HG03457 (cell line): Measurements from ENCODE around the gene PARD3B.

Experiments
- ATAC-seq: cut with Tn5 transposase; IDR thresholded peaks from one replicate; pipeline ENCODE4 v1.9.1; 2021; ENCODE audit warnings: moderate number of reproducible peaks; ENCODE audit not compliant: unreplicated experiment

PARD3B gene

DNA sequence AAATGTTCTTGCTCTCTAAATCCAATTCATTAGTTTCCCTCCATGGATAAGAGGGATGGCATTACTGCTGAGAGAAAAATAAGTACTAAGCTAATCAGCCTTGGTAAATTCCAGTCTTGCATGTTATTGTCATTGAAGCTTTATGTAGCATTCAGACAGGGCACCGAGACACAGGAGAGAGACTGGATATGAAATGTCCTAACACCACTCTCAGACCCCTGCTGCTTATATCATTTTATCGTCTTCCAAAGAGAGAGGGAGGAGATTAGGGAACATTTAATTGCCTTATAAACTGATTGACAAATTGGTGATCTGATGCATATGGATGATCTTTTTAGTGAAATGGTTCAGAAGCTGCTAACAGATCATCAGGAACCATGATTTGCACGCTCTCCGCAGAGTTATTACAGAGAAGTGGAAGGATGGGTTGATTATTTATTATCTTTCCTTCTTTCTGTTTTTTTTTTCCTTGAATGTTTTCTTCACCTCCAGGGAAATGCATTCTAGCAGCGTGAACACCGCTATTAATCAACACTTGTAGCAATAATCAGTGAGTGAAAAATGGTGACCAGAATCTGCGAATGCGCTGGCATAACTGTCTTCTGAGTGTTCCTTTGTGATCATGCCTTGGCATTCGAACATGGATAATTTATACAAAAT, 986.3 kb downstream of the PARD3B start:
- ATAC-seq = no peak

DNA sequence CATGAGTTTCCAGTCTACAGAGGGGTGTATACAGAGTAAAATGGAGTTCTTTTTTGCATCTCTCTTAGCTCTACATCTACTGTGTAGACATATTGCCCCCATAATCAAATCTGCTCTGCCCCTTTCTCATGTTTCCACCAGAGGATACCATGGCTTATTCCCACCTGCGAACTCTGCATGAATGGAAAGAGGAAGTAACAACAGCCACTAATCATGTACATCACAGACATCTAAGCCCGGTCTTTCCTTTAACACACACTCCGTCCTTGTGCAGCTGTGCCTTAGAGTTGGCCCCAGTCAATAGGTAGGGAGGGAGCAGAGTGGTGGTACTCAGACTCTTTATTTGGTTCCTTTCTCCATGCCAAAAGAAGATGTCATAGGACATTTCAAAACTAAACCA, 989.7 kb downstream of the PARD3B start:
- ATAC-seq = no peak

DNA sequence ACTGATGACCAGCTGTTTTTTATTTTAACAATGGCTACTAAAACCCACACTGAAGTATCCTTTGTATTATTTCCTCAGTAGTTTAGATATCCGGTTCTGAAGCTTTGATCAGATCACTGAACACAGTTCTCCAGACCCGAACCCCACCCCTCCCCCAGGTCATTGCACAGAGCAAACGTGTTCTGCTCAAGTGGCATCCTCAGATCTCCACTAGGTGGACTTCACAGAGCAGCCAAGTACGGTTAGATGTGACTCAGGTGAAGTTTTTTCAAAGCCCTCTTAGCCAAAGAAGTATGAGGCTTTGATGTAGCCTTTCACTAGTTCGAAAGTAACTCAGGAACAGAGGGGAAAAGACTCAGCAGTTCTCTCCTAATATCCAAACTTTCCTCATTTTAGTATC, 994.3 kb downstream of the PARD3B start:
- ATAC-seq = no peak

DNA sequence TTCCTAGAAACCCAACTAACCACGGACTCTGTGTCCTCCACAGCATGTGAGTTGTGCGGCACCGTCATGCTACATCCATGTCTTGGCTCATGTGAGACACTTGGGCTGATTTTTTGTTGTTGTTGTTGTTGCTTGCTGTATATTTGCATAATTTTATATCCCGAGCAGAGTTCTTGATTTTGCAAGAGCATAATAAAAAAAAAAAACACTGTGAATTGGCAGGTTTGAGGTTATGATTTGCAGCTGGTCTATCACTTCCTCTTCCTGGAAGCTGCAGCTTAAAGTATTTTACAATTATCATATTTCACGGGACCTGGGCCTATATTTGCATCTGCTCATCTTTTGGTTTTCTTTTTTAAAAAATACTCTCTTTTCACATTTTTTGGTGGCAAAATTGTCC, 994.8 kb downstream of the PARD3B start:
- ATAC-seq = no peak

DNA sequence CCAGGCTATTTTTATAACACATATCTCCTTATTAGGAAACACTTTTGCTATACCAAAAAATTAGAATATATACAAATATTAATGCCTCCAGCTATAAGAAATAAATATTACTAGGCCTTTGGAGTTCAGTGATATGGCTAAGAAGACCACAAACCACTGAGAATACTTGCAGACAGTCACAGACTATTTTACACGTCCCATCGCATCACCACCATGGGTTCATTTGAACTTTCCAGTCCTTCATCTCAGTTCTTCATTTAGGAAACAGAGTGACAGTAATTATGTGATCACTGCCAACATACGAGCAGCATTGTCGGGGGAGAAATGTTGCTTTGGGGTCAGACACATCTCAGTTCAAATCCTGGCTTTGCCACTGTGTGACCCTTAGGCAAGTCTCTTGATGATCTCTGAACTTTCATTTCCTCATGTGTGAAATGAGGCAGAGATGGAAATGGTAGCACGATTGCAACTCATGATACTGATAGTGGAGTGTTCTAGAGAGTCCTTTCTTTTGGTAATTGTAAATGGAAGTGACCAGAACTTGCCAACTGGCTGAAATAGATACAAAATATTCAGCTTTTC, 998.1 kb downstream of the PARD3B start:
- no peak for ATAC-seq

DNA sequence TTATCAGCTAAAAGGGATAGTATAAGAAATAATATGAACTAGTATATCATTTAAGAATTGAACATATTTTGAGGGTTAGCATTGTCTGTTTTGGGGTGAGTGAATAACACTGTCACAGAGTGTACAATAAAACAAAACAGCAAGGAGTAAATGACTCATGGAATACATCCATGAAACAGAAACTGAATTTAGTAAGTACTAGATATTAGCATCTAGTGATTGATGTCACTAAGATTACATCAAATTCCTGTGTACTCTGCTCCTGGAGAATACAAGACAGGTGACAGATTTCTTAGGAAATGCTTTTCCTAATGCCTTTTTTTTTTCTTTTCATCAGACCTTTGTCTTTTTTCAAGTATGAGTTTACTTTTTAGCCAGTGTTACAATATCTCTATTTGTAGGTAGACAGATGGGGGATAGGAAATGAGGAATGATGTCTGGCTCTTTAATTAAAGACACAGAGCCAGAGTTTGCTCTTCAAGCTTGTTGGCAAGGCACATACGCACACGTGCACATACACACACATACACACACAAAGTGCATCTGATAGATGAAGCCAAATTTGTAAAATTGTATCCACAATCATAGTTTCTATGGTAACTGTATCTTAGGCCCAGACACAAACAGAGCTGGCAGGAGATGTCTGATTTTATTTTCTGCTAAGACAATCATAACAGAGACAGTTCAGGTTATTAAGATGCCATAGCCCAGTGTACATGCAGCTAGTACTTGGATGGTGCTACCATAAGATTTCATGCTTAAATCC, 998.8 kb downstream of the PARD3B start:
- ATAC-seq = no peak

DNA sequence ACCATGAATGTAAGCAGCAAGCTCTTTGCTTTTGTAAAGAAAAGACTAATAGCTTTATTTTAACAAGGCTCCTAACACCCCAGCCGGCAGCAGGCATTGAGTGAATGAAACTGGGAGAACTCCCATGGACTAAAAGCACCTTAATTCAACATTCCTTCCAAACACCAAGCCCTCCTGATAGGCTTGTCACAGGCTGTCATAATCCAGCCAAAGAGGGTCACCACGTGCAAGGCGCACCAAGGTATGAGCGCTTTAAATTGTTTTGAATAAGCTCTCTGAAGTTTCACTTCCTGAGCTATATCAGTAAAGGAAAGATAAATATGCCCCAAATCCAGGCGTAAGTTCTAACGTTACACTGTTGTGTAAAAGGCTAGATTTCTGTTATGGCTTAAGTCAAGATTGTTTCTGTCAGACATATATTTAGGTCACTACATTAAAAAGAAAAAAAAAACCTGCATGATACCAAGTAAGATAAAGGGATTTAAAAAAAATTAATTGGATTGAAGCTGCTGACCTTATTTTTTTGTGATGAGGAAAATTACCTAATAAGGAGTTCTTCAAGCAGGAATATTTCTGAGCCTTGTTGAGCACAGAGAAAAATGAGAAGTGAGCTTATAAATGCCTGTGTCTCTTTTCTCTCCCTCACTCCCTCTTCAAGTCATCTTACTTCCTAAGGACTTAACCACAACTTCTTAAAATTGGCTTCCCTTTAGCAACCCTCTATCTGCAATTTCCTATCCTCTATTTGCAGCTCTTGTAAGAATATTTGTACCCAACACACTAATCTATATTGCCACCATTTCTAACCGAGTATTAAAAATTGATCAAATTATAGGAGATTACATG, 1000.9 kb downstream of the PARD3B start:
- ATAC-seq = no peak

DNA sequence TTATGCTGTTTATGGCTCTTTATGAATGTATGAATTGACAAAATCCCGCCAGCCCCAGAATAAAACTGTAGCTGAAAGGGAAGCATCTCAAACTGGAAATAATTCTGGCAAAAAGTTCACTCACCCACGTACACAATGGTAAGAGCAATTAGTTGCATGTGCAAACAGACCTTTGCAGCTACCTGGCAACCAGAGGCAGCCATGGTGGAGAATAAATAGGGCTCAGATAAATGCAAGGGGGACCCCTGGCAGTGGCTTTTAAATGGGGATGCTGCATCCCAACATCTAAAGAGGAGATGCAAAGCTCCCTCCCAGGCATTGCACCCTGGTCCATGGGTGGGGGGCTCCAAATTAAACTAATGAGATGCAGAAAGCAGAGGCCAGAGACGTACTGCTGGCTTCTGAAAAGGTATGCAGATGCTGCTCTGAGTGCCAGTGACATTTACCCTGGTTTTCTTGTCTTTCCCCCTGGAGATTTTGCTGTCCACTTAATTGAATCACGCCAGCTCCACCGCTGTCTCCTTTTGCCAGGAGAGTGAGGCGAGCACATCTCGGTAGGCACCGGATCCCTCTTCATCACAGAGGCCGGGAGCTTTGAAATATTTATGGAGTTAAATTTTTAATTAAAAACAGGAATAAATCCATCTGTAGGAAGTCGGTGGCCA, 1010.4 kb downstream of the PARD3B start:
- ATAC-seq = no peak

DNA sequence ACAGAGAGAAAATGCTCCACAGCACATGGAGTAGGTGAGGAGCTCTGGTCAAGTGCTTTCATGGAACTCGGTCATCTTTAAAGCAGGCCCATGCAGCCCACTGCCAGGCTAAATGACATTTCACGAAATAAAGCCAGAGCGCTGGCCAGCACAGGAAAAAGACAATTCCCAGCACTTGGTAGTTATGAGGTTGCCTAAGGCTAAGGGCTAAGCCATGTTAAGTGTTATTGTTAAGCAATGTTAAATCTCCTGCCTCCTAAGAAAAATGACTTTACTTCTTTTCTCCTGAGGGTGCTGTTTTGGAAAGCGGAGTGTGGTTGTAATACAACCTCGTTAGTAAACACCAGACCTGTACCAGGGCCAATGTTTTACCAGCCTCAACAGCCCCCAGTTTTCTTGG, 1011.1 kb downstream of the PARD3B start:
- ATAC-seq = no peak

DNA sequence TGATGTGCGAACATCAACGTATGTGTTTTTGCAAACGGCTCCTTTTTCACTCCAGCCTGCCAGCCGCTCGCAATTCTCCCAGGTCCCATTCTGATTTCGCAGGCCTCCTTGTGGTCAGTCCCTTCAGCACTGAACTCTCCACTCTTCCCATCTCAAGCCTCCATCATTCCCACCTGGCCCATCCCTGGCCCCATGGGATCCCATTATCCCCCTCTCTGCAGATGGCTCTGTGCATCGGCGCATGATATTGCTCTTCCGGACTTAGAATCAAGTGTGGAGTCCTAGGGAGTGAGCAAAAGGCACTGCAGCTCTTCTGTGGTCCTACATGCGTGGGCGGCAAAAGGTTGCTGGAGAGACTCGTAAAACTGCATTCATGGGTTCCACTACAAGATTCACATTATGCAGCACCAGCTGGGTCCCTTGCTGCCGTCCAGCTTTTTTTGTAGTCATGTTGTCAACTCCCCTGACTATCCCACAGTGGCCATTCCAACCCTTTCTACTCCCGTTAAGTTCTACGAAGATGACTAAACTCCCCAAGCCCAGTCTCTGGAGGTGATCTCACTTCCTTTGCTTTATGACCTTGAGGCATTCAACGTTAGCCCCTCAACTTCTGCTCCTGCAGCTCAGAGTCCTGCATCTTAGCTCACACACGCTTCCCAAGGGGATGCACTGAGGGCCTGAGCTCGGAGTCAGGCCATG, 1011.7 kb downstream of the PARD3B start:
- no peak for ATAC-seq

DNA sequence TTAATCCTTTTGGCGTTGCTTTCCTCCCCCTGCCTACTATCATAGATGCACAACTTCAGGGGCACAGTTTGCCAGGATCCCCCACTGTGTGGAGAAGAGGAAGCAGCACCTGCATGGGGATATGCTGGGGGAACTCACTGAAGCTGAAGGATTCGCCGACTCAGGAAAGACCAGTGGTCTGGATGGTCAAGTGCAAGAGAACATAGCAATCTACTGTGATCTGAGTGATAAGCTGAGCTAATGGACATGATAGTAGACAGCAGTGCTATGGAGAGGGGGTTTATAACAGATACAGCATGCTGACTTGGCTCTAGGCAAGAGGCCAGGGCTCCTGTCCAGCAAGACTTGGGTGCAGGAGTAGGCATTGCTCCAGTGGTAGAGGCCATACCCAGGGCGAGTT, 1012.6 kb downstream of the PARD3B start:
- ATAC-seq = no peak

DNA sequence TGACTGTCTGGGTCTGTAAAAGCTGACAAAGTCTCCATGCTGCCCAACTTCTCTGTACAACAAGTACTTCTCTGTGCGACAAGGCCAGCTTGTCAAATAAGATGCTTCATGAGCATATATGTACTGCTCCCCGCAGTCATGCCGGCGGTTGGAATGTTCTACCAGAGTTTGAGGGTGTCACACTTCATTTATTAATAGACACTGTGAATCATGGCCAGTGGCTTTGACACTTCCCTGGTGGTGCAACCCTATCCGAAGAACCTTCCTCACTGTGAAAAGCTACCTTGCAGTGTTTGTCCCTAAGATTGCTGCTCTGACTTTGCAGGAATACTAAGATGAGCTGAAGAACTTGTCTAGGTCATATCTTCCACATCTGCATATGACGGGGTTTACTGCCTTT, 1016.2 kb downstream of the PARD3B start:
- ATAC-seq = no peak

DNA sequence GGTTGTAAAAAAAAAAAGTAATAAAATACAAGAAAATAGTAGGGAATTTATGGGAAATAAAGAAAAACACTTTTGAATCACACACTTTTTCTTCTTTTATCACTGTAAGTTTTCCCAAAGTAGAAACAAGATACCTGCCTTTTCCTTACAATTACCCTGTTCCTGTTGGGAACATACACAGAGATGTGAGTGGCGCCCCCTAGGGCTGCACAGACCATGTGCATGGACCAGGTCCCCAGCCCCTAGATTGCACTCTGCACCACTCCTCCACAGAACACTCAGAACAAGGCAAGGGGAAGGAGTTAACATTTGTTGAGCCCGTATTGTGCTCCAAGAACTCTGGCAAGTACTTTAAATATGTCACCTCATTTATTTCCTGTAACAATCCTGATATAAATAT, 1018.4 kb downstream of the PARD3B start:
- no peak for ATAC-seq

DNA sequence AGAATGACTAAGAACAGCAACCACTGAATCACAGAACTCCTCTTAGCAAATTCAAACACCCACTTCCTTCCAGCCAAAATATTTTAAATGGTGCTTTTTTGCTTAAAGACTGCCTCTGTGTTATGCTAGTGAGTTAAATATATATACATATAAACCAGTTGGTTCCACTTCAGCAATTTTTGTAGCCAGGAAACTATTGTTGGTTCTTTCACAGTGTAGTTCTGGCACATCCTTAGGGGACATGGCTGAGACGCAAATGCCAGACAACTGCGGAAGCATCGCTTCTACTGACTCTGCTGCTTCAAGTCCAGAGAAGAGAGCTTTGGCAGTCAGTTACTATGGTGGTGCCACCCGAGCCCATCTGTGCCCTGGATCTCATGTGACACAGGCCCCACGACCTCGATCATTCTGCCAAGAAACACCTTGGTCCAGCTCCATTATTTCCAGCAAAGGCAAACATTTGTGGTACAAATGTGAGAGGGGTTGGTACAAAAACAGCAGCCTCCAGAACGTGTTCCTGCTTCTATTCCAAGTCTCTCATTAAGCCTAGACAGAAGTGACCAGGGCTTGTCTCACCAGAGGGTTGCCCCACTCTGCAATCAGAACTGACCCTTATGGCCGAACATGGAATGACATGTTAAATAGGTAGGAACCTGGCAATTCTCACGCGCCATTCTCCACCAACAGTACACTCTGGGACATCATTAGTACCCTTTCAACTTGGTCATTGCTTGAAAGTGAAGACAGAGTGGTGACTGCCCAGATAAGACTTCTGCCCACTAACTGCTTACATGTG, 1019.3 kb downstream of the PARD3B start:
- ATAC-seq = no peak

DNA sequence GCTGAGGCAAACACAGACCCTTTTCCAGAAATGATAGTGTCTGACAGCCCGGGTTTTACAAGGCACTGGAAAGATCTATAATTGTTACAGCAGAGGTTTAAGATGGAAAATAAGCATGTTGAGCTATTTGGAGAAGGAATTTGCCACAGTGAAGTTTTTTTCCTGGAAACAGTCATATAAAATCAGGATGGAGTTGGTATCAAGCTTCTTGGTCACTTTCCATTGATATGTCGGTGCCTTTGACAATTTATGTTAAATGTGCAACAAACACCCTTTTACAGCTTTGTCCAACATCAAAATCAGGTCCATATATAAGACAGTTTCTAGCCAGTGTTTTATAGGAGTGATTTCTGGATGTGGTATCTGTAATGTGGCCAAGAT, 1019.9 kb downstream of the PARD3B start:
- no peak for ATAC-seq

DNA sequence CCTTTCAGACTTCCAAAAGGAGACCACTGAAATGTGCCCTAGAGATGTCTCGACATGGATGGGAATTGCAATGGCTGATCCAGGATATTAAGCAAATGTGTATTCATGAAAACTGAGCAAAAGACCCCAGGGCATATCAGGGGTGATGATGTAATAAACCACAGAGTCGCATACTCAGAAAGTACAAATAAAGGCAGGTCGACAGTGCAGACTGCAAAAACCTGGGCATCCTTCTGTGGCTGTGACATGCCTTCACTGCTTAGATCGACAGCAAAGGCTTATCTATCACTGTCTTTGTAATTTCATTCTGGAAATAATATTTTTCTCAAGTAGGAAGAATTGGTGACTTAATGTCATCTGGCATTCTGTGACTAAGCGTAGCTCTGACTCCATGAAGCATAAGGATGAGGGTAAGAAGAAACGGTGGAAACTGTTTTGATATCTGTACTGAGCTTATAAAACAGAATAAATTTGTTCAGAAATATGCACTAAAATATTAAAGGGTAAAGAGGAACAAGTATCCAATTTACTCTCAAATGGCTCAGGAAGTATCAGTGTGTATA, 1021.4 kb downstream of the PARD3B start:
- no peak for ATAC-seq

DNA sequence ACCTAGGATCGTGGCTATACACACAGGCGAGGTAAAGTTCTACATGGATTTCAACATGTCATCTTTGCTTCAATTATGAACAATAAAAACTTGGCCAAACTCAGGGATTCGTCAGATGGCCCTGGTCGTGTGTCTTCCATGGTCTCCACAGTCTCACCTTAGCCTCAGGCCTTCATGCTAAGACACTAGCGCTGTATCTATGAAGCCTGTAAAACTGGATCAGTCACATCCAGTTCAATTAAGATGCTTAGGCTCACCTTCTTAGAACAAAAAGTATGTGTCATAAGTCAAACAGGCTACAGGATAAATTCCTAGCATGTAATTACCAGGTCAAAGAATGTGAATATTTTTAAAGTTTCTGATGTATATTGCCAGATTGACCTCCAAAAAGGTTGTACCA, 1023.3 kb downstream of the PARD3B start:
- no peak for ATAC-seq

DNA sequence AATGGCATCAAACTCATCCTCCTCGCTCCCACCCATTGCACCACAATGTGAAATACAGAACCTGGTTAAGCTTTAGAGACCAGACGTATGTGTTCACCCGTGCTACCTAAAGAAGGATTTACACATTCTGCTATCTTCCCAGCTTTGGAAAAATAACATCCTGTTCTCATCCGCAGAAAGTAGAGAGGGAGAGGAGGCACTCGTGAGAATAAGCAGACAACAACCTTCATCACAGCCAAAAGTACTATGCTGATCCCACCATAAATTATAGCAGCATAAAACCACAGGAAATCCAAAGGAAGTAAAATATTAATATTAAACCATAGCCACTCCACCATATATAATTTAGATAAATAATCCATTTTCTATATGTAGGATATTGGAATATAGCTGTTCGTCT, 1025.4 kb downstream of the PARD3B start:
- ATAC-seq = no peak

DNA sequence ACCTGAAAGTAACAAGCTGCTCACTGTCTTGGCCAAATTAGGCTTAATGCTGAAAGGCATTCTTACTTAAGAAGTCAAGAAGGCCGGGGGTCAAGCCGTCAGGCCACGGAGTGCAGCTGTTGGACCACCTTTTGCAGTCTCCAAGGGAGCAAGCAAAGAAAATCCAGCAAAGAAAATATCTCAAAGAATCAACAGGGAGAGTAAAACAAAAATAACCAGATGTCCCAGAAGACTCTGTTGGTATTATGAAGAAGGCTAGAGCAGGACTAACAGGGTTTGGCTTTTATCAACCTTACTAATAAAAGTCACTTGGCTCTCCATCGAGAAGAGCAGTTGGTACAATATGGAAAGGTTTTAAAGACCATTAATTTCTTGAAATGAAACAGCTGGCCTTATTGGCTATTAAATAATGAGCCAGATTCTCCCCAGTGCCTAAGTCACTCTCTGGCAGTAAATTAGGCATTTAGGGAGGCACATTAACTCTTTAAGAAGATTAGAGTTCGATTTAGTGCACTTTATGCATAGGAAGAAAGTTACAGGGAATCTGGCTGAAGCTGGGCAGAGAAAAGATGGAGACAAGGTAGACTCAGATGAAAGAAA, 1026.2 kb downstream of the PARD3B start:
- ATAC-seq = no peak
